Anterior cingulate cortex (tissue), 58 donors: ENCODE measurements around the gene RCVRN.

Experiments used
- DNase-seq, 58 donors: peaks; one replicate each; lab custom pipeline; 2025; lab: John Stamatoyannopoulos, UW

Gene RCVRN

DNA sequence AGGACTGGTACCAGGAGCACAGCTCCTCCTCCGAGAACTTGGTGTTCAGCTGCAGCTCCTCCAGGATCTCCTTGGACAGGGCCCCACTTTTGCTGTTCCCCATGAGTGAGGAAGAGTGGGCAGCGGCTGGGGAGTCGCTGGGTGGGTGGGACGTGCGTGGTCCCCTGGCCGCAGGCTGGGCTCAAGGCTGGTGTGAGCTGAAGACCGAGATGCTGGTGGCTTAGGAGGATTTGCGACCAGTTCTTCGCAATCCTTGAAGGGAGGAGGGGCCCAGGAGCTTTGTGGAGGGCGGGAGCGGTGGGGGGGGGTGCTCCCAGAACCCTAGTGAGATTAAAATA, at the start of gene RCVRN:
RCVRN (minus strand) TSS at position 194 of the 338 bp plus-strand sequence; CDS start at position 103, 91 bp downstream.
- no peak for DNase-seq

DNA sequence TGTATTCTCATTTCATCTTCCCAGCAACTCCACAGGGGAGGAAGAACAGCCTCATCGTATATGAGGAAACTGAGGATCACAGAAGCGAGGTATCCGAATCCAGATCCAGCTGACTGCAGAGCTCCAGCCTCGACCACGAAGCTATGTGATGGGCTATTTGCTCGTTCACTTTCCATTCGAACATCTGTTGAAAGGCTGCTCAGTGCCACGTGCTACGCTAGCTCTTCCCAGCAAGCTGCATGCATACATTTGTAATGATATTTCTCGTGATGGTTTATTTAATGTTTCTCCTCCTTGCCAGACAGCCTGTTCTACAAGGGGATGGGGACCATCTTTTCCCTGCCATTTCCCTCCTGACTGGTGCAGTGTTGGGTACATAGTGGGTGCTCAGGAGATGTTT, 48.4 kb upstream of the RCVRN start:
- peak in 6 of 58 donors; percentile 7 to 36 (median 16) for DNase-seq

DNA sequence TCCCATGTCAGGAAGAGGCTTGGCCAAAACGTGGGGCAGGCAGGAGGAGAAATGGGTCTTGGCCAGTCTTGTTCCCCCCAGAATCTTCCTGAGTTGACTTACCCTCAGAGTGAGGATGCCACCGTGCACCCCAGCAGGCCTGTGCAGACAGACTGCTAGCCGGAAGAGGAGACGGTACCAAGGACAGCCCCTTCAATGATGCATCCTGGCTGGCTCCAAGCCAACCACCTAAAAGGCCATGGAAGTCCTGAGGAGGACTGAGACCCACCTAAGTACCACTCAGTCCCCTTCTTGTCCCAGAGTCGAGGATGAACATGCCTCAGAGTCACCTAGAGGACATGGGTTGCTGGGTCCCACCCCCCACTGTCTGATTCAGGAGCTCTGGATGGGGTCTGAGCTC, 46.7 kb upstream of the RCVRN start:
- no peak for DNase-seq

DNA sequence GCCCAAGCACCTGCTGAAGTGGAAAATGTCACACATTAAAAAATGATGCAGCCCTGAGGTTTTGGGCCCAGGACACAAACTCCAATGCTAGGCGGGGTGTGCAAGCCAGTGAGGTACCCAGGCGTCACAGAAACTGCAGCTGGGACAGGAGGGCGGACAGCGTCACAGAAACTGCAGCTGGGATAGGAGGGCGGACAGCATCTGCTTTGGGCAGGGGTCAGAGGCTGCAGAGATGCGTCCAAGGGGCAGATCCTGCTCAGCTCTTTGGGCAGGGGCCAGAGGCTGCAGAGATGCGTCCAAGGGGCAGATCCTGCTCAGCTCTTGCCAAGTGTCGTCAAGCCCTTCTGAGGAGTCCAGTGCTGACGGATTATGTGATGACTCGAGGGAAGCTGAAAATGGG, 43.9 kb upstream of the RCVRN start:
- no peak for DNase-seq

- no peak for DNase-seq
These were observed 39.6 kb upstream of the RCVRN start for GRCh38 chr17:9944704-9945103.

GRCh38 chr17:9943343-9943742, 38.3 kb upstream of the RCVRN start:
- DNase-seq = no peak

DNA sequence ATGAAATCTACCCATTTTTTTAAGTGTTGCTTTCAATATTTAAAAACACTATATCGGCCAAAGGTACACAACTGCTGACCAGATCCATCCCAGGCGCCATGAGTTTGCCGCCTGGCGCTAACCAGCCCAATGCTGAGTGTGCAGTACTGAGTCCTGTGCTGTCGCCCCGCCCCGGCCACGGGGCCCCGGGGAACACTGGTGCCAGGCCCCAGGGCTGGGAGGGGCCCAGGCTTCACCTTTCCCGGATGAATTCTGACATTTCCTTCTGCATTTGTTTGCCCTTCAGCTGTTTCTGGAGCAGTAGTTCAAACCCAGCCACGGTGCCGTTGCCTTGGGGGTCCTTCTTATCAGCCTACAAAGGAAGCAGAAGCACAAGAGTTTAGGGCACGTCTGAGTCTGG, 37.8 kb upstream of the RCVRN start:
- no peak for DNase-seq

GRCh38 chr17:9941305-9941704, 36.2 kb upstream of the RCVRN start:
- DNase-seq = no peak

- no peak for DNase-seq
These were observed 35.8 kb upstream of the RCVRN start for GRCh38 chr17:9940841-9941240.

DNA sequence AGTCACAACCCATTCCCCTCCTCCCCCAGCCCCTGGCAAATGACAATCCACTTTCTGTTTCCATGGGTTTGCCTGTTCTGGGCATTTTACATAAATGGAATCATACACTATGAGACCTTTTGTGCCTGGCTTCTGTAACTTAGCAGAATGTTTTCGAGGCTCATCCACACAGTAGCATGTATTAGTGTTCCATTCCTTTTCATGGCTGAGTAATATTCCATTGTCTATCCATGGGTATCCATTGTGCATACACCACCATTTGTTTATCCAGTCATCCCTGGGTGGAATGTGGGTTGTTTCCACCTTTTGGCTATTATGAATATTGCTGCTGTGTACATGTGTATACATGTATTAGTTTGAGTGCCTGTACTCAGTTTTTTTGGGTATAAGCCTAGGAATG, 33.7 kb upstream of the RCVRN start:
- DNase-seq = no peak

GRCh38 chr17:9937901-9938300, 32.8 kb upstream of the RCVRN start:
- DNase-seq = no peak

- DNase-seq = peak in 42 of 58 donors; percentile 15 to 67 (median 41)
These were observed 32.2 kb upstream of the RCVRN start for GRCh38 chr17:9937241-9937761.

- no peak for DNase-seq
These were observed 31.0 kb upstream of the RCVRN start for GRCh38 chr17:9936095-9936494.

GRCh38 chr17:9935408-9935807, 30.3 kb upstream of the RCVRN start:
- DNase-seq = peak in 8 of 58 donors; percentile 11 to 29 (median 26)

GRCh38 chr17:9934331-9934730, 29.3 kb upstream of the RCVRN start:
- DNase-seq = no peak

GRCh38 chr17:9932491-9932890, 27.4 kb upstream of the RCVRN start:
- DNase-seq = no peak

- DNase-seq = no peak
These were observed 26.2 kb upstream of the RCVRN start for GRCh38 chr17:9931144-9931741.

DNA sequence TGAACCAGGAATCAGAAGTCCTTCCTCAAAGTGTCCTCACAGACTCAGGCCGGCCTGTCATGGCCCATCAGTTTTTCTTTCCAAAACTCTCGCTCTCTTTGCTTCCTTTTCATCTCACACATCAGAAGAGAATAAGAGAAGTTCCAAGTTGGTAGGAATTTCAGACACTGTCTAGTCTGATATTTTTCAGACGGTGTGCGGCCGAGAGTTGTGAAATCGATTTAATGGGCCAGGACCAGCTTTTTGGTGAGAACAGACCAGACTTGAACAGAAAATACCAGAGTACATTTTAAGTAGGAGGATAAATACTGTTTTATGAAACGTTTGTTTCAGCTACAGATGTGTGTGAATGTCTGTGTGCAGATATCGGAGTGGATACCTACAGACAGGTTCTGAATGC, 24.8 kb upstream of the RCVRN start:
- DNase-seq = no peak

DNA sequence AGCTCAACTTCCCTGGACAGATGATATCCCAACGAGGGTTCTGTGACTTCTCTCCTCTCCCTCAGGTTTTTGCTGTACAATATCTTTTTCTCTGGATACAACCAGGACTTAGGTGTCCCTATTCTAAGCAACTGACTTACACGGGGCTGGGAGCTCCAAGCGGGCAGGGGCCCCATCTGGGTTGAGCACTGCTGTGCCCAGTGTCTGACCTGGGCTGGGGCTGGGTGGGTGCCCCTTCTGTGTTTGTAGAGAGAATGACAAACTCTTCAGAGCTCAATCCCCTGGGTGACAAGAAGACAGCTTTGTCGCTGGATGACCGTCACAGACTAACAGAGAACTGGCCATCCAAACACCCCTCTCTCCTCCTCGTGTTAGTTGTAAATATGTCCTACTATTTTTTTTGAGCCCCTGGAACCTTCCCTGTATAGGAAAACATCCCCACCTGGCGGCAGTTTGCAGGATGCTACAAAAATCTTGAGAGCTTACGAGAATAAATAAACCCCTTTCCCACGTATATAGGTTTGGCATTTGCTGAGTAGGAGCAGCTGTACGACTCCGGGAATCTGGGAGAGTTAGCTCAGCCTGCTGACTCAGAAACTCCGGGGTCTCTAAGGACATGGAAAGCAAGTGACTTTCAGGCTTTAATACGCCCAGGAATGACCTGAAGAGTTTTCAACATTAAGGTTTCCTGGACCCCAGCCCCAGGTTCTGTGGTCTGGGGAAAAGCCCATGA, 23.7 kb upstream of the RCVRN start:
- peak in 14 of 58 donors; percentile 15 to 64 (median 36) for DNase-seq

DNA sequence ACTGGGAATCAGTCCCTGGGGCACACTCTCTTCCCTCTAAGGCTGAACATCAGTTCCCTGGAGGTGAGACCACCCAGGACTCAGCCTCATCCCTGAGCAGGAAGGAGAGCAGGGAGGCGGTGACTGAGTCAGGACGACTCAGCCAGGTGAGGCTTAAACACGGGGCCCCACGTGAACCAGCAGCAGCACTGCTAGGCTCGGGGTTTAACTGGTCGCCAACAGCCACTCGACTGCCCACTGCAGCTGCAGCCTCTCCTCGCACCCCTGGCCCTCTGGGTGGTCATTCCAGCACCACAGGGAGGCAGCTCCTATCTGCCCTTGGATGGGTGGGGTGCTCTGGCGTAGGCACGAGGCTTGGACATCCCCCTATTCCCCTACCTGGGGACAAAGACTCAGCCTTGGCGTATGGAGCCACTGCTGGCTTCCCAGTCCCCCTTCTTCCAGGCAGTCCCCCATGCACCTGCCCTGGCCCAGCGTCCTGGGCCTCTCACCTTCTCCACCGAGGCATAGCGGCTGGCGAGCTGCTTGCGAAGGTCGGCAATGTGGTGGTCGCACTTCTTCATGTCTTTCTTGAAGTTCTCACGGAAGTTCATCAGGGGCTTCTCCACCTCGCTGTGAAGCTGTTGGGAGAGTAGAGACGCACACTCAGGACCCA, 21.2 kb upstream of the RCVRN start:
- no peak for DNase-seq

- DNase-seq = no peak
These were observed 20.4 kb upstream of the RCVRN start for GRCh38 chr17:9925457-9925856.
